SJSA1 (cell line): ENCODE results near the gene ZRANB1. TPM values are rescaled to one million over a fixed set of nuclear protein-coding genes. Genes with fewer than 3 reads are reported as not detected.

Source experiments
- DNase-seq, 2 experiments: peaks; one replicate each; pipeline ENCODE4 v3.0.0-alpha.2; 2015 to 2020; ENCODE audit warnings: low spot score in 2 of 2, low read depth in 1 of 2
- H3K27ac ChIP-seq: fragments of 250-450 bp; sonication (Bioruptor Pico); 2 replicates; pipeline ENCODE4 v1.5.1; 2020; ENCODE audit warnings: mild to moderate bottlenecking, moderate library complexity
- H3K27me3 ChIP-seq: fragments of 250-450 bp; sonication (Bioruptor Pico); replicated peaks from 2 replicates; pipeline ENCODE4 v1.5.1; 2020; ENCODE audit warnings: mild to moderate bottlenecking, moderate library complexity
- H3K36me3 ChIP-seq: fragments of 250-450 bp; sonication (Bioruptor Pico); 2 replicates; pipeline ENCODE4 v1.5.1; 2020; ENCODE audit warnings: mild to moderate bottlenecking
- H3K4me1 ChIP-seq: fragments of 250-450 bp; sonication (Bioruptor Pico); replicated peaks from 2 replicates; pipeline ENCODE4 v1.6.1; 2021; ENCODE audit warnings: mild to moderate bottlenecking
- H3K4me3 ChIP-seq: fragments of 250-450 bp; sonication (Bioruptor Pico); 2 replicates; pipeline ENCODE4 v1.5.1; 2020; ENCODE audit warnings: mild to moderate bottlenecking
- H3K9me3 ChIP-seq: fragments of 250-450 bp; sonication (Bioruptor Pico); replicated peaks from 2 replicates; pipeline ENCODE4 v1.5.1; 2020; ENCODE audit warnings: mild to moderate bottlenecking
- total RNA-seq: library from RNA; depleted of rRNA; stranded (reverse); fragments of >200 nt; shearing (Covaris generic); gene quantifications from 2 replicates; pipeline ENCODE4 v1.2.3, GENCODE V29; 2014

ZRANB1 gene
- total RNA-seq, 1 experiment from 2014 or later = 27.1 TPM

DNA sequence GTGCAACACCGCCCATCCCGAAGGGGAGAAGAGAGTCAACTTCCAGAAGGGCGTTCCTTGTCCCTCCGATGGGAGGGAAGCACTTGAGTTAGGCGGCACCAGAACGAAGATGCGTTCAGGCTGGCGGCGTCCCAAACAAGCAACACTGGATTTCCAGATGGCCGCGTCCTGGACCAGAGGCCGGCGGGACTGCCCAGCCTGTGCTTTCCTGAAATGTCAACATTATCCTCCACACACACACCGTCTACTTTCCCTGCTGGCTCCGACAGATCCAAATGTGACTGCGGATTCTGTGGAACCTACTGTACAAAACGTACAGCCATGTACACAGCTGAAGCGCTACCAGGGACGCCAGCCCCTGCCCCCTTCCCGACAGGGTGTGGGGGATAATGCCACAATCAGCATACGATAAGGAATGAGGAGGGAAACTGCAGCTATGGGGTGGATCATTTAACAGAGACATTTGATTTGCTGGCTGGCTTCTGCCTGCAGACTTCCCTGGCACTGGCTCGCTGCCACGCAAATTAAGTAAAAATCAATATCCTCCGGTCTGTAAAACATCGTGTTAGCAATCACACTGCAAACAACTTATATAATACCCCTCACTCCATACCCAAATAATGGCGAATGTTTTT, 82.1 kb downstream of the ZRANB1 start:
- Histone ChIP-seq H3K4me3 (no peak overlapping the region), H3K9me3 (no peaks in the 10 kb centered on the region), H3K27ac (no peak overlapping the region), H3K36me3 (peaks cover 52% of the 10 kb centered on the region), H3K27me3 (no peaks in the 10 kb centered on the region), H3K4me1 (peaks cover 12% of the 10 kb centered on the region)
- DNase-seq = no peak

DNA sequence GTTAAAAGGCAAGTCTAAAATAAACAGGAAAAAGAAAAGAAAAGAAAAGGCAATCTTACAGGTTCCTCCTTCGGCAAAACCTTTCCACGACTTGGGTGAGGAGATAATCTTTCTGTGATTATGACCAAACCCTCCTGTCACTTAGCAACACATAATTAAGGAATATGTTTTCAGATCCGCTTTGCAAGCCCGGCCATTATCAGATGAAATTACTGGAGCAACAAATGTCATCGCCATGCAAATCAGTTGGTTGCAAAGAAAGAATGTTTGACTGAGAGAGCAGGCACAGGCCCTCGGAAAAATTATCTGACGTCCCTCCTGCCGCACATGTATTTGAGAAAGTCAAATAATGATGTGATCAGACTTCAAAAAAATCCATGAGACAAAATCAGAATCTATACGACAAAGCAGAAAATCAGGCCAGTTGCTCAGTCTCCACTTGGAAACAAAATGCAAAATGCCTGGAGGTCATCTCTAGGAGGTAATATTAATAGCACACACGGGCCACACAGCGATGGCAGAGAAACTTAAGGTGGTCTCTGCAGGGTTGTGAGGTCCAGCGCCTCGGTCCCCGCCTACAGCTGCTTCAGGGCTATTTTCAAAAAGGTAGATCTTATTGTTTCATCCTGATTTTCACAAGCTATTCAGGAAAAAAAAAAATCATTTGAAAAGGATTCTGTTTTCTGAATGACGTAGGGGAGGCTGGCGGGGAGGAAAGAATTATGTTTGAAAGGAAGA, 82.7 kb downstream of the ZRANB1 start:
- no peak for DNase-seq
- Histone ChIP-seq H3K36me3 (peaks cover 50% of the 10 kb centered on the region), H3K4me1 (peaks cover 19% of the 10 kb centered on the region), H3K4me3 (no peak overlapping the region), H3K27ac (no peak overlapping the region), H3K27me3 (no peaks in the 10 kb centered on the region), H3K9me3 (no peaks in the 10 kb centered on the region)

DNA sequence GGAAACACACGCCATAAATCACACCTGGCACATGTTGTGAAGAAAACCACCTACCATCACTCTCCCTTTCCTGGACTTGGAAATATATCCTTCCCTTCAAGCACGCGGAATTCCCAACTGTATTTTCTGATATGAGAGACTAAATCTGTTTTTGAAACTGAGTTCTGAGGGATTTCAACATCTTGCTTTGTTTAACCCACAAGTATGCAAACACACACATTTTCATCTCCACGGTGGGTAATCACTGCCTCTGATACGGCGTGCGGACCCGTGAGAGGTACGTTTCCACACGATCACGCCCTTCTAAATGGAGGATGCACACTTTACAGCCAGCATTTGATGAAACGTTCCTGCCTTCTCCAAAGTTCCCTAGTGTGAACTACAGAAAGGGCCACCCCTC, 83.4 kb downstream of the ZRANB1 start:
- no peak for DNase-seq
- Histone ChIP-seq H3K36me3 (peaks cover 50% of the 10 kb centered on the region), H3K27me3 (no peaks in the 10 kb centered on the region), H3K4me3 (no peak overlapping the region), H3K9me3 (no peaks in the 10 kb centered on the region), H3K4me1 (peaks cover 24% of the 10 kb centered on the region), H3K27ac (no peak overlapping the region)

GRCh38 chr10:125026036-125026931, 84.4 kb downstream of the ZRANB1 start:
- Histone ChIP-seq H3K4me1 (peaks cover 24% of the 10 kb centered on the region), H3K4me3 (no peak overlapping the region), H3K27ac (no peak overlapping the region), H3K9me3 (no peaks in the 10 kb centered on the region), H3K27me3 (no peaks in the 10 kb centered on the region), H3K36me3 (peaks cover 44% of the 10 kb centered on the region)
- no peak for DNase-seq

DNA sequence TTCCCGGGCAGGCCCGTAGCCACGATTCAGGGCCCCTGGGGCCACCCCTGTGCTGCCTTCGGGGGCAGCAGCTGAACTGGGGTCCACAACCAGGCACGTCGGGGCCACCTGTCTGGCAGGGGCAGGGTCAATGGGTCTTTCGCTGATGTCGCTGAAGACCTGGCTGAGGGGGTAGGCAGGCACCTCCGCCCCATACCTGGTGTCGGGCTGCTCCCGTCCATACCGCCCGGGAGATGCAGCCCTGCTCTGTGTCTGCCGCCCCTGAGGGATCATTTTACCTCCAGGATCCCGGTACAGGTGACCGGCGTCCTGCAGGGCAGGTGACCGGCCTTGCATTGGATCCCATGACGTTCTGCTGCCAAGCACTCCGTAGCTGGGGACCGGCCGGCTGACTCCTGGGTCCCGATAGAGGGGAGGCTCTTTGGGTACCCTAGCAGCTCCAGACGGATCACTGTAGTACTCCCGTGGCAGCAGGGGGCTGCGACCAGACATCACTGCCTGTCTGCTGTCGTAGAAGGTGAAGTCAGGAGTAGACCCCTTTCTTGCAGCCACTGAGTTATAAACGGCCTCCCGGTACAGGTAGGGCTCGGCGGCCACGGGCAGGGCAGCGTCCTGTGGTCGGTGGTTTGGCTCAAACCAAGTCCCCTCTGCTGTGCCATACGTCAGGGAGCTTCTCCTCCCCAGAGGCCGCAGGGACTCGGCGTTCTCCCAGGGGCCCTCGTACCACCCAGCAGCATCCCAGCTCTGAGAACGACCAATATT, 85.2 kb downstream of the ZRANB1 start:
- H3K4me1 ChIP-seq = peaks cover 24% of the 10 kb centered on the region
- no peaks in the 10 kb centered on the region for H3K9me3 ChIP-seq

GRCh38 chr10:125027871-125028869, 86.2 kb downstream of the ZRANB1 start:
- Histone ChIP-seq H3K27ac (no peak overlapping the region), H3K27me3 (no peaks in the 10 kb centered on the region), H3K9me3 (no peaks in the 10 kb centered on the region), H3K36me3 (peaks cover 44% of the 10 kb centered on the region), H3K4me3 (no peak overlapping the region), H3K4me1 (peaks cover 24% of the 10 kb centered on the region)
- no peak for DNase-seq

More for the DNA sequence above, 85.2 kb downstream of the ZRANB1 start:
- Histone ChIP-seq H3K27ac (no peak overlapping the region), H3K4me3 (no peak overlapping the region), H3K27me3 (no peaks in the 10 kb centered on the region), H3K36me3 (peaks cover 43% of the 10 kb centered on the region)
- no peak for DNase-seq

- H3K27ac ChIP-seq = no peak overlapping the region
- H3K27me3 ChIP-seq = no peaks in the 10 kb centered on the region
Measured at GRCh38 chr10:125029584-125030242, 87.8 kb downstream of the ZRANB1 start.

DNA sequence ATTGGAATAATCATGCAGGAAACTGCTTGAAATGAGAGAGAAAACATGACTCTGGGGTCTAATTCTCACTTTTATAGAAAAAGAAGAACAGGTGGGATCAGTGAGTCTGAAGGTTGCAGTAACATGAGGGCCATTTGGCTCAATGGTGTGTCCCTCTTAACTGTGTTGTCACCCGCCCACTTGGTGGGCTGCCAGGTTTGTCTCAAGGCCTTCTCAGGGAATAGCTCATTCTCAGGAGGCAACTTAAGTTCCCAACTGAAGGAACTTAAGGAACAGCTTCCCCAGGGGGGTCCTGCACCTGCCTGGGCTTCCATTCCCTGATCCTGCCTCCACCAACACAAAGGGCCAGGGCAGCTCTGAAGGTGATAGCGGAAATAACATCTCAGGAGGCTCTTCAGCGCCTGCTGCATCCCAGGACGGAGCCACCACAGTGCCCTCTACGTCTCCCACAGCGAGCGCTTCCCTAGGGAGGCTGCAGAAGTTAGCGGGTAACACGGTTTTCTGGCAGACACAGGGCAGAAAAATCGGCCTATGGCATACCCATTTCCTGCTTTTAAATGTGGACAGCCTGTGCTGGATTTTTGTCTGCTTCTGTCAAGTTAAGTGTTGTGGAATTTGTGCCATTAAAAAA, 88.8 kb downstream of the ZRANB1 start:
- no peak for DNase-seq
- no peaks in the 10 kb centered on the region for H3K27me3 ChIP-seq
- no peak overlapping the region for H3K27ac ChIP-seq
- no peak overlapping the region for H3K4me3 ChIP-seq
- peaks cover 36% of the 10 kb centered on the region for H3K4me1 ChIP-seq
- H3K36me3 ChIP-seq = peaks cover 24% of the 10 kb centered on the region
- H3K9me3 ChIP-seq = no peaks in the 10 kb centered on the region

More at GRCh38 chr10:125029584-125030242, 87.8 kb downstream of the ZRANB1 start:
- peak in 1 of 2 experiments; percentile 42 for DNase-seq
- Histone ChIP-seq H3K9me3 (no peaks in the 10 kb centered on the region), H3K4me1 (peaks cover 36% of the 10 kb centered on the region), H3K4me3 (no peak overlapping the region), H3K36me3 (peaks cover 31% of the 10 kb centered on the region)

GRCh38 chr10:125032474-125033020, 90.6 kb downstream of the ZRANB1 start:
- no peak for DNase-seq
- no peak overlapping the region for H3K27ac ChIP-seq
- peaks cover 52% of the 10 kb centered on the region for H3K4me1 ChIP-seq
- no peaks in the 10 kb centered on the region for H3K9me3 ChIP-seq
- H3K36me3 ChIP-seq = peaks cover 6% of the 10 kb centered on the region
- no peaks in the 10 kb centered on the region for H3K27me3 ChIP-seq
- H3K4me3 ChIP-seq = no peak overlapping the region

- Histone ChIP-seq H3K36me3 (peaks cover 6% of the 10 kb centered on the region; the same call in 1 of the 2 replicates), H3K4me1 (peaks cover 57% of the 10 kb centered on the region)
Measured at GRCh38 chr10:125033146-125033924, 91.4 kb downstream of the ZRANB1 start.

GRCh38 chr10:125034675-125035074, 92.8 kb downstream of the ZRANB1 start:
- peak in 1 of 2 experiments; percentile 85 for DNase-seq
- Histone ChIP-seq H3K4me3 (peak overlapping the region; percentile 9), H3K9me3 (no peaks in the 10 kb centered on the region), H3K36me3 (peaks cover 6% of the 10 kb centered on the region; the same call in 1 of the 2 replicates), H3K4me1 (peaks cover 45% of the 10 kb centered on the region), H3K27ac (peak overlapping the region; percentile 94), H3K27me3 (no peaks in the 10 kb centered on the region)

More at GRCh38 chr10:125033146-125033924, 91.4 kb downstream of the ZRANB1 start:
- Histone ChIP-seq H3K4me3 (no peak overlapping the region), H3K9me3 (no peaks in the 10 kb centered on the region), H3K27me3 (no peaks in the 10 kb centered on the region), H3K27ac (no peak overlapping the region)
- no peak for DNase-seq
